B cell (primary cell): Measurements from ENCODE around the gene NXNL1.

ENCODE experiments used
- CTCF ChIP-seq: fragments of 200-600 bp; IDR thresholded peaks from one replicate; pipeline ENCODE4 v1.8.0; 2022; ENCODE audit warnings: antibody characterized with exemption, mild to moderate bottlenecking
- EZH2 ChIP-seq: IDR thresholded peaks from 2 replicates; pipeline ENCODE4 v1.6.1; 2012; ENCODE audit warnings: borderline replicate concordance, low read depth, mild to moderate bottlenecking, moderate library complexity, low read length; ENCODE audit not compliant: insufficient read depth, poor library complexity, severe bottlenecking

- no peak for TF ChIP-seq CTCF
- no peak for TF ChIP-seq EZH2
These were observed 5.7 kb upstream of the NXNL1 start for GRCh38 chr19:17466487-17466850.
